Tibial nerve (tissue), 4 donors: ENCODE results near the gene SHISA4. TPM values are rescaled to one million over a fixed set of nuclear protein-coding genes. Genes with fewer than 3 reads are reported as not detected.

Experiments used
- DNase-seq, 2 donors: peaks; one replicate each; pipeline ENCODE4 v3.0.0-alpha.2; 2019; ENCODE audit warnings: low spot score in 2 of 2
- H3K27ac ChIP-seq, 4 donors: fragments of 200-600 bp; sonication (generic) in 3 of 4; one replicate each; pipeline ENCODE4 v1.5.1; 2017 to 2019; ENCODE audit warnings: mild to moderate bottlenecking in 1 of 4
- H3K27me3 ChIP-seq, 2 donors: fragments of 200-600 bp; sonication (generic) in 1 of 2; one replicate each; pipeline versions ENCODE4 v1.5.1 to v1.6.0; 2017 to 2019
- H3K36me3 ChIP-seq, 3 donors: fragments of 200-600 bp; sonication (generic); one replicate each; pipeline ENCODE4 v1.5.1; 2018 to 2019
- H3K4me1 ChIP-seq, 4 donors: fragments of 200-600 bp; sonication (generic) in 3 of 4; one replicate each; pipeline ENCODE4 v1.5.1; 2017 to 2019
- H3K4me3 ChIP-seq, 4 donors: fragments of 200-600 bp; sonication (generic) in 3 of 4; one replicate each; pipeline ENCODE4 v1.5.1; 2017 to 2019; ENCODE audit warnings: mild to moderate bottlenecking in 1 of 4, moderate library complexity in 1 of 4
- H3K9me3 ChIP-seq, 4 donors: fragments of 200-600 bp; sonication (generic) in 3 of 4; one replicate each; pipeline ENCODE4 v1.5.1; 2017 to 2019
- CTCF ChIP-seq, 5 experiments: fragments of 200-600 bp in 3 of 5; fragments of 450-650 bp in 2 of 5; sonication (generic) in 3 of 5; IDR thresholded peaks; one replicate each; pipeline ENCODE4 v1.5.1; 2016 to 2019; ENCODE audit warnings: antibody characterized with exemption in 5 of 5, mild to moderate bottlenecking in 3 of 5, moderate library complexity in 2 of 5
- EP300 ChIP-seq, 2 donors: sonication (generic); formaldehyde crosslinking; IDR thresholded peaks; one replicate each; pipeline ENCODE4 v1.6.1; 2017; ENCODE audit warnings: antibody characterized with exemption in 2 of 2, mild to moderate bottlenecking in 1 of 2
- POLR2A ChIP-seq, 2 donors: fragments of 450-650 bp; IDR thresholded peaks; one replicate each; pipeline ENCODE4 v1.6.1; 2017; ENCODE audit warnings: antibody characterized with exemption in 2 of 2, mild to moderate bottlenecking in 2 of 2, moderate library complexity in 2 of 2
- WGBS, 2 donors: methylation state at CpG; one replicate each; pipeline ENCODE4 v1.1.5; 2018; 5-methylcytosine and 5-hydroxymethylcytosine counted together
- small RNA-seq: library from RNA; depleted of rRNA; stranded (forward); fragments of <200 nt; gene quantifications from one replicate; pipeline ENCODE3, GENCODE V24; 2016
- total RNA-seq, 4 donors: library from RNA; depleted of rRNA; stranded (reverse); fragments of >200 nt; gene quantifications; one replicate each; pipeline ENCODE4 v1.1.0, GENCODE V29; 2016

SHISA4 gene
- total RNA-seq, 4 donors from 2014 or later: 42.6 to 76.6 (median 66.4) TPM

GRCh38 chr1:201941420-201942128 is 52.9 kb downstream of the SHISA4 start:
- Histone ChIP-seq H3K36me3 (no peaks in the 10 kb centered on the region), H3K9me3 (no peaks in the 10 kb centered on the region), H3K27ac (peak overlapping the region in 2 of 4 donors; percentile 71 to 74), H3K27me3 (no peaks in the 10 kb centered on the region), H3K4me3 (peak overlapping the region in 3 of 4 donors; percentile 9 to 58 (median 13)), H3K4me1 (peaks cover 0 to 40% (median 2%) of the 10 kb centered on the region in 4 donors)
- 37 to 43% methylated on average over 15 to 18 of the region's 18 CpGs for WGBS, 2 donors
- no peak for TF ChIP-seq CTCF (IDR thresholded peaks at IDR 0.05)
- no peak for TF ChIP-seq POLR2A (IDR thresholded peaks at IDR 0.05)
- no peak for TF ChIP-seq EP300 (IDR thresholded peaks at IDR 0.05)
- DNase-seq: no peak

GRCh38 chr1:201942129-201942495 is 53.4 kb downstream of the SHISA4 start:
- Histone ChIP-seq H3K4me3 (peak overlapping the region; percentile 7 to 58 (median 11)), H3K27me3 (no peaks in the 10 kb centered on the region), H3K9me3 (no peaks in the 10 kb centered on the region), H3K4me1 (peaks cover 0 to 45% (median 2%) of the 10 kb centered on the region in 4 donors), H3K27ac (peak overlapping the region in 2 of 4 donors; percentile 71 to 74), H3K36me3 (no peaks in the 10 kb centered on the region)
- 86 to 88% methylated on average over 1 of the region's 1 CpG for WGBS, 2 donors
- DNase-seq: no peak
- TF ChIP-seq POLR2A (IDR thresholded peaks at IDR 0.05): no peak
- no peak for TF ChIP-seq EP300 (IDR thresholded peaks at IDR 0.05)

Small RNA genes within 50 kb of the gene (small RNA-seq; reads per million reads assigned to genes)
- gene MIR6739: not detected

Other genes starting within 250 kb of the SHISA4 start
- 10 to 100 TPM; 13.3 to 22.1 (median 15.3) TPM for gene IPO9, start 59.7 kb upstream of the SHISA4 start, total RNA-seq
- 100 to 1,000 TPM in 2 of 4 donors, 10 to 100 TPM in 2; 86.9 to 165 (median 107) TPM for gene LMOD1, start 57.6 kb downstream of the SHISA4 start, total RNA-seq
- 10 to 100 TPM; 16.2 to 31.8 (median 21.0) TPM for gene TIMM17A, start 66.6 kb downstream of the SHISA4 start, total RNA-seq
- gene RNPEP, start 93.8 kb downstream of the SHISA4 start, total RNA-seq: 100 to 1,000 TPM; 107 to 168 (median 135) TPM
- gene ELF3, start 121.7 kb downstream of the SHISA4 start, total RNA-seq: 1 to 10 TPM in 1 of 4 donors, under 1 TPM in 1, not detected in 2; under 0.01 to 1.2 TPM
- gene GPR37L1, start 234.0 kb downstream of the SHISA4 start, total RNA-seq: 10 to 100 TPM; 13.8 to 26.3 (median 24.3) TPM